ENCODE results near the gene ADCY2.

DNA sequence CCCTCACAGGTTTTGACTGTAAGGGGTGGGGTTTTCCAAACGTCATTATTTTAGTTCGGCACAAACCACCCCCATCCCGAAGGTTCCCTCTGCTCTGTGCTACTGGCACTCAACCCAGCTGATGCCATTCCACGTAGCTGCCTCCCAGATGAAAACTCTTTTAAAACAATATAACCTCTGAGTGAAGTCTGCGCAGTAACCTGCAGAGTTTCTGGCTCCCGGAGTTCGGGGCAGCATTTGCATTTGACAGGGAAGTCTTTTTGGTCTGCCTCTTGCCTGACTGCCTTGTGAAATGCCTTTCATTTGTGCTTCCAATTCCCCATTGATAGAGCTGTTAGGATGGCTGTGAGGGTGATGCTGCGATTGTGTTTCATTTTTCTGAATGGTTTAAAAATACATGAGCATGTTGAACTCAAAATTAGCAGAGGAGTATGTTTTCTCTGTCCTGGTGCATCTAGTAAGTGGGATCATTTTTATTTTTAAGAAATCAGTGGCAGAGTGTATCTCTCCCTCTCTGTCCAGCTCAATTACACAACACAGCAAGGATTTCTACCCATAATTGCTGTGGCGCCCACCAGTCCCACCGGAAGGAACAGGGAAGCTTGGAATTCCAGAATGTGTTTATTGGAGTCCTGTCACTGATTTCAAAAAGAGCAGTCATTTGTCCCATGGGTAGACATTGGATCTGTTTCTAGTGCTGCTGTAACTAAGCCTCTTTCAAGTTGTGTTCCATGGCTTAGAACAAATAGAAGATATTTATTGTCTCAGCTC, 24.8 kb downstream of the ADCY2 start:
- TF ChIP-seq OSR1 (CRISPR knock-in tag; IDR thresholded peaks at IDR 0.05) (no peak), PATZ1 (CRISPR knock-in tag; IDR thresholded peaks at IDR 0.05; ENCODE audit: borderline replicate concordance) (no peak), SNAI2 (CRISPR knock-in tag; IDR thresholded peaks at IDR 0.05) (no peak), ZFP30 (CRISPR knock-in tag; IDR thresholded peaks at IDR 0.05) (no peak), ZNF8 (CRISPR knock-in tag; IDR thresholded peaks at IDR 0.05) (no peak), TCF4 (CRISPR knock-in tag; IDR thresholded peaks at IDR 0.05; ENCODE audit: borderline replicate concordance) (no peak), ISL1 (CRISPR knock-in tag; IDR thresholded peaks at IDR 0.05) (no peak), ZNF70 (CRISPR knock-in tag; IDR thresholded peaks at IDR 0.05) (no peak), GLIS3 (CRISPR knock-in tag; IDR thresholded peaks at IDR 0.05) (no peak), RARB (CRISPR knock-in tag; IDR thresholded peaks at IDR 0.05) (no peak), CSRNP3 (CRISPR knock-in tag; IDR thresholded peaks at IDR 0.05) (no peak), TOX (CRISPR knock-in tag; IDR thresholded peaks at IDR 0.05; ENCODE audit: borderline replicate concordance) (no peak)
- TF ChIP-seq, protein P1, sequence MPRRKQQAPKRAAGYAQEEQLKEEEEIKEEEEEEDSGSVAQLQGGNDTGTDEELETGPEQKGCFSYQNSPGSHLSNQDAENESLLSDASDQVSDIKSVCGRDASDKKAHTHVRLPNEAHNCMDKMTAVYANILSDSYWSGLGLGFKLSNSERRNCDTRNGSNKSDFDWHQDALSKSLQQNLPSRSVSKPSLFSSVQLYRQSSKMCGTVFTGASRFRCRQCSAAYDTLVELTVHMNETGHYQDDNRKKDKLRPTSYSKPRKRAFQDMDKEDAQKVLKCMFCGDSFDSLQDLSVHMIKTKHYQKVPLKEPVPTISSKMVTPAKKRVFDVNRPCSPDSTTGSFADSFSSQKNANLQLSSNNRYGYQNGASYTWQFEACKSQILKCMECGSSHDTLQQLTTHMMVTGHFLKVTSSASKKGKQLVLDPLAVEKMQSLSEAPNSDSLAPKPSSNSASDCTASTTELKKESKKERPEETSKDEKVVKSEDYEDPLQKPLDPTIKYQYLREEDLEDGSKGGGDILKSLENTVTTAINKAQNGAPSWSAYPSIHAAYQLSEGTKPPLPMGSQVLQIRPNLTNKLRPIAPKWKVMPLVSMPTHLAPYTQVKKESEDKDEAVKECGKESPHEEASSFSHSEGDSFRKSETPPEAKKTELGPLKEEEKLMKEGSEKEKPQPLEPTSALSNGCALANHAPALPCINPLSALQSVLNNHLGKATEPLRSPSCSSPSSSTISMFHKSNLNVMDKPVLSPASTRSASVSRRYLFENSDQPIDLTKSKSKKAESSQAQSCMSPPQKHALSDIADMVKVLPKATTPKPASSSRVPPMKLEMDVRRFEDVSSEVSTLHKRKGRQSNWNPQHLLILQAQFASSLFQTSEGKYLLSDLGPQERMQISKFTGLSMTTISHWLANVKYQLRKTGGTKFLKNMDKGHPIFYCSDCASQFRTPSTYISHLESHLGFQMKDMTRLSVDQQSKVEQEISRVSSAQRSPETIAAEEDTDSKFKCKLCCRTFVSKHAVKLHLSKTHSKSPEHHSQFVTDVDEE (CRISPR knock-in tag; IDR thresholded peaks at IDR 0.05) = no peak
- TF ChIP-seq, protein P2, sequence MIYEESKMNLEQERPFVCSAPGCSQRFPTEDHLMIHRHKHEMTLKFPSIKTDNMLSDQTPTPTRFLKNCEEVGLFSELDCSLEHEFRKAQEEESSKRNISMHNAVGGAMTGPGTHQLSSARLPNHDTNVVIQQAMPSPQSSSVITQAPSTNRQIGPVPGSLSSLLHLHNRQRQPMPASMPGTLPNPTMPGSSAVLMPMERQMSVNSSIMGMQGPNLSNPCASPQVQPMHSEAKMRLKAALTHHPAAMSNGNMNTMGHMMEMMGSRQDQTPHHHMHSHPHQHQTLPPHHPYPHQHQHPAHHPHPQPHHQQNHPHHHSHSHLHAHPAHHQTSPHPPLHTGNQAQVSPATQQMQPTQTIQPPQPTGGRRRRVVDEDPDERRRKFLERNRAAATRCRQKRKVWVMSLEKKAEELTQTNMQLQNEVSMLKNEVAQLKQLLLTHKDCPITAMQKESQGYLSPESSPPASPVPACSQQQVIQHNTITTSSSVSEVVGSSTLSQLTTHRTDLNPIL (CRISPR knock-in tag; IDR thresholded peaks at IDR 0.05; ENCODE audit: low read depth) = no peak

All from SK-N-SH treated with all-trans-retinoic acid at 6 μM for 48 hours (cell line).